Islet precursor cell (in vitro differentiated cells): Measurements from ENCODE around the gene ZNF385B.

ENCODE experiments used
- DNase-seq: peaks from one replicate; pipeline ENCODE4 v3.0.0-alpha.2; 2018

Gene ZNF385B

GRCh38 chr2:179622112-179622511, 239.3 kb downstream of the ZNF385B start:
- no peak for DNase-seq

DNA sequence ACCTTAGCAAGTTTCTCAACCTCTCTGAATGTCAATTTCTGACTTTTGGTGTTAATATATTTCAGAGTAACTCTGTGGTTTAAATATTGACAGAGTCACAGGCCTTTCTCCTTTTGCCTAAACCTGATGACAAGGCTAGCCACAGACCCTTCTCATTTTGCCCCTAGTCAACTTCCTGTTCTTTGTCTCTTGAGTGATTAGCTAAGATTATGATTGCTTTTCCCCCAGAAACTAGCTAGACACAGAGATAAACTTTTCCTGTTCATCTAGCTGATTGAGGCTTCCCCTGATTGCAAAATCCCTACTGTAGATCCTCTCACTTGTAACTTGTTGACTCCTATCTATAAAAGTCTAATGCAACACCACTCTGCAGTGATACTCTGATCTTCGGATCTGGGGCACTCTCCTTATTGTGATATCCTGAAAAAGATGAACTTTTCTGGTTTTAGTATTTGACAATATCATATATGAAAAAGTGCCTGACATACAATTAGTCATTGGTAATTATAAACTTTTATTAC, 241.4 kb downstream of the ZNF385B start:
- DNase-seq, result no peak

- DNase-seq, result no peak
These were observed 247.3 kb downstream of the ZNF385B start for GRCh38 chr2:179614121-179614520.

DNA sequence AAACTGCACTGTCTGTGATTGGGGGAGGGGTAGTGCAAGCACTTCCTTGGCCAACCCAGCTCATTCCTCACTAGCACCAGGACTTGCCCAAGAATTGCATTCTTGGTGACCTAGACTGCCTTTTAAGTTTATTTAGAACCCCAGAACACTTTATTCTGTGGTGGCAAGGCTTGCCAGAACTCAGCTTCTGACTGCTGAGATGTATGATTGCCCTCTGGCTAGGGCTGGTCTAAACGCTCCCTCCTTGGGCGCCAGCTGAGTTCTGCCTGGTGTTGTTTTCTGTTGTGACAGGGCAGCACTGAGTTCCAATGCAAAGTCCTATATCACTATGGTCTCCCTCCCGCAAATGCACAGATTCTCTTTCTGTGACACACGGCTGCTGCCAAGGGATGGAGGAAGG, 247.7 kb downstream of the ZNF385B start:
- DNase-seq, result no peak

GRCh38 chr2:179613299-179613651, 248.1 kb downstream of the ZNF385B start:
- DNase-seq, result no peak

DNA sequence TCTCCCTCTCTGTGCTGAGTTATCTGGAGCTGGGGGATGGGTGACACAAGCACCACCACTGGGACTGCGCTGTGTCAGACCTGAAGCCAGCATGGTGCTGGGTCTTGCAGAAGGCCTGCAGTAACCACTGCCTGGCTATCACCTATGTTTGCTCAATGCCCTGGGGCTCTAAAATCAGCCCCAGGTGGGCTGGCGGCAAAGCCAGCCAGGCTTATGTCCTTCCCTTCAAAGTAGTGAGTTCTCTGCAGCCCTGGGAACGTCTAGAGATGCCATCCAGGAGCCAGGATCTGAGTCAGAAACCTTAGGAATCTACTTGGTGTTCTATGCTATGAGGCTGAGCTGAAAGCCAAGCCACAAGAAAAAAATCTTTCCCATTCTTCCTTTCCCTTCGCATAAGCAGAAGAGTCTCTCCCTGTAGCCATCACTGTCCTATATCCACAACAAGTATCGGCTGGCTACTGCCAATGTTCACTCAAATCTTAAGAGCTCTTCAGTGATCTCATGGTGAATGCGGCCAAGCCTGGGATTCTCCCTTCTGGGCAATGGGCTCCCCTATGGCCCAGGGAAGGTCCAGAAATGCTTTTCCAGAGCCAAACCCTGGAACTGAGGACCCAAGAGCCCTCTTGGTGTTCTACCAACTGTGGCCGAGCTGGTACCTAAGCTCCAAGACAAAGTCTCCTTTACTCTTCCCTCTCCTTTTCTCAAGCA, 248.7 kb downstream of the ZNF385B start:
- DNase-seq, result peak; percentile 82

- DNase-seq, result no peak
These were observed 249.3 kb downstream of the ZNF385B start for GRCh38 chr2:179612108-179612507.

DNA sequence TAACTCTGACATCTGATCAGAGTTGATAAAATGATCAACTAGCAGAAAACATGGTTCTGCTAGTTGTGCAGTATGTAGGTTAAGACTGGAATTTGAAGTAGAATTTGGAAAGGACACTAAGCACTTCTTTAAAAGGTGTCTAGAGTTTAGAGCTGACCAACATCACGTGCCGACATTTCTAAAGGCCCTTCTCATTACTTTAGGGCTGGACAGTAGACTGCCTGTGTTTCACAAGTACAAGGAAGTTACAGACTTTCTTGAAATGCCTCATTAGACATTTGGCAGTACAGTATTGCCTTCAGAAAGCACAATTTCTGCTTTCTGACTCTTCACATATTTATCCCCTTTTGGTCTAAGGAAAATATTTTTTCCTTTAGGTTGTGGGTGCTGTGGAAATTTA, 255.3 kb downstream of the ZNF385B start:
- no peak for DNase-seq

- DNase-seq, result no peak
These were observed 256.1 kb downstream of the ZNF385B start for GRCh38 chr2:179605341-179605740.

DNA sequence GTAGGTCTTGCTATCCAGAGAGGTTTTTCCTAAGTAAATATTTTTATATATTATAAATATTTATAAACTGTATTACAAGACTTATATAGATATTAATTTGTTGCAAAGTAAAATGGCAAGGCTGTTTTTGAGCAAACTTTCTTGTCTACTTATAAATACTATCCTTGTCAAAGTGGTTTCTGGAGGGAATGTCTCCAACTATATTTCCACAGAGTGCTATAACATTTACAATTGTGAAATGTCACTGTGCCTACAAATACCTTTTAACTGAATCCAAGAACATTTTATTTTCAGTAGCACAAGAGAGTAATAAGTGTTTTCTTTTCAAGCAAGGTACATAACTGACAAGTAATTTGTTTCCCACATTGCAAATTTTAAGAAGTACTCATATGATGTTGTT, 256.8 kb downstream of the ZNF385B start:
- DNase-seq, result no peak

DNA sequence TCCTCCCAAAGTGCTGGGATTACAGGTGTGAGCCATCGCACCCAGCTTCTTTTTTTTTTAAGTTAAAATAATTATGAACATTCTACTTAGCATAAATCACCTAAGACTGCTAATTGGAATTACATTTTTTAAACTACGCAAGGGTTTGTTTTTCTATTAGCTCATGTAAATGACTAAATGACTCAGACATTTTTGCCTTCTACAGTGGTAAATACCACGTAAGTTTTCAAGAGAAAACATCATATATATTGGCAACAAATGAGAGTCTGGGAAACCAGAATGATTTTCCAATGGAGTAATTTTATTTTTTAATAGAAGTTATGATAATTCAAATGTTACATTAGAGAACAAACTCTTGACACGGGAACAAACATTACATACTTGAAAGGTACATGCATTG, 259.0 kb downstream of the ZNF385B start:
- no peak for DNase-seq

GRCh38 chr2:179596018-179596417, 265.4 kb downstream of the ZNF385B start:
- no peak for DNase-seq

GRCh38 chr2:179595284-179595683, 266.1 kb downstream of the ZNF385B start:
- peak; percentile 57 for DNase-seq

GRCh38 chr2:179594268-179595112, 266.9 kb downstream of the ZNF385B start:
- no peak for DNase-seq

DNA sequence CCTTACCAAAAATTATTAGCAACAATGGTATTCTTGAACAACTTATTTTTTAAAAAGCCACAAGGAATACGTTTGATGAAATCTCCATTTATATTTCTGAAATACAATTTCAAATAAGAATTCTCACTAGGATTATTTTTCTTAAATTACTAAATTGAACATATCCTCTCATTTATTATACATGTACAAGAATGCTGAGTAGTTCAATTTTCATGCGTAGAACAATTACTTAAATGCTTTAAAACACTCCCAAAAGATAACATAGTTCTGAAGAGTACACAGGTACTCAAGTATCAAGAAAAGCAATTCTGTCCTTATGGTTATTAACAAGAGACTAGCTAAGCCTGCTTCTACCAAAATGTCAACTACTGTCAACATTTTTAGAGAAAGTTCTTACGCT, 268.1 kb downstream of the ZNF385B start:
- no peak for DNase-seq

- DNase-seq, result no peak
These were observed 269.1 kb downstream of the ZNF385B start for GRCh38 chr2:179592167-179592936.

- no peak for DNase-seq
These were observed 269.7 kb downstream of the ZNF385B start for GRCh38 chr2:179591690-179592089.

GRCh38 chr2:179588486-179589145, 272.8 kb downstream of the ZNF385B start:
- DNase-seq, result no peak

- no peak for DNase-seq
These were observed 276.7 kb downstream of the ZNF385B start for GRCh38 chr2:179584760-179585159.

DNA sequence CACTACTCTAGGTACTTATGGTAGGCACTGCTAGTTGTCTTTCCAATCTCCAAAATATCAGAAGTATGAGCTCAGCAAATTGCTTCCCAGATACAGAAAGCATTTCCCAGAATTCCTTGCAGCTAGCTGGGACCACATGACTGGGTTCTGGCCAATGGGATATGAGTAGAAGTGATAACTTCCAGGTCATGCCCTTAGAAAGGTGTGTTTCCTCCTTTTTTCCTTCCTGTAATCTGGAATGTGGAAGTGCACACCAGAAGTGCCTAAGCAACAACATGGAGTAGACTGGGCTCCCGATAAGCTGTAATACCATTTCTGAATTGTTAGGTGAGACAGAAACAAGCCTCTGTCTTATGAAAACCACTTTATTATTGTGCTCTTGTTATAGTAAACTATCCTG, 279.8 kb downstream of the ZNF385B start:
- DNase-seq, result no peak

DNA sequence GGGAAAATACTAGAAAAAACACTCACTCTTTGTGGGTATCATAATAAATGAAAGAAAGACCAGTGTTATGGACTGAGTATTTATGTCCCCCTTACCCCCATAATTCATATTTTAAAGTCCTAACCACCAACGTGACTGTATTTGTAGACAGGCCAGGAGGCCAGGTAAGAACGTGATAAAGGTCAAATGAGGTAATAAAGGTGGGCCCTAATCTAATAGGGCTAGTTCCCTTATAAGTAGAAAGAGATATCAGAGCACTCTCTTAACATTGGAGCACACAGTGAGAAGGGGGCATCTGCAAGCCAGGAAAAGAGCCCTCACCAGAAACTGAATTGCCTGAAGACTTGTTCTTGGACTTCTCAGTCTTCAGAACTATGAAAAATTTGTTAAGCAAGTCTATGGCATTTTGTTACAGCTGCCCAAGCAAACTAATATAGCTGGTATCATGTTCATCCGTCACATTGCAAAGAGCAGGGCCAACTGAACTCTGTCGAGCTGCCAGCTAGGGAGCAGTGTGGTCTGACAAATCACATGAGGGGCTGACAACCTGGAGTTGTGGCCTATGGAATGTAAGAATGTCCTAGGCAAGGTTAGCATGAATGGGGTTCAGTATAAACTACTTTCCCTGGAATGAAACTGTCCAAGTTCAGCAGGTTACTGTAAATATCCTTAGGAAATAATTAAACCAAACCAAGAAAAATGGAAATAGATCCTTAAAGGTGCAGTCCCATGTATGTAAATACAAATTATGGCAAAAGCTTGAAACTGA, 280.9 kb downstream of the ZNF385B start:
- DNase-seq, result no peak

DNA sequence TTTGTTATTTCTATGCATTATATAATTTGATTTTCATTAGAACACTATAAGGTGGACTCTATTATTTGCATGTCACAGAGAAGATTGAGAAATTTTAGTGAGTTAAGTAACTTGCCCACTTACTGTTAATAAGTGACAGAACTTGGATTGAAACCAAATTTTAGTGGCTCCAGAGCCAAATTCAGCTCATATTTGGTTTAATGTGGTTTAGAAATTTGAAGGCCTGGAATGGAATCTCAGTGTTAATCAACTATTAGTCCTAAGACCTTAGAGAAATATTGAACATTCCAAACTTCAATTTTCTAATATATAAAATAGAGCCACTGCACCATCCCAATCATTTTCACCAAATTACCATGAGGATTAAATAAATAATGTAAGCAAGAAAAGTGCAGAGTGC, 281.6 kb downstream of the ZNF385B start:
- DNase-seq, result no peak
